GM21723 (cell line): ENCODE measurements around the gene MLH3.

Experiments
- ATAC-seq: cut with Tn5 transposase; IDR thresholded peaks from one replicate; pipeline ENCODE4 v1.9.1; 2021; ENCODE audit warnings: mild to moderate bottlenecking, moderate library complexity; ENCODE audit not compliant: unreplicated experiment

Gene MLH3

GRCh38 chr14:74988993-74989392, 62.3 kb downstream of the MLH3 start:
- no peak for ATAC-seq

- ATAC-seq: no peak
Measured at GRCh38 chr14:74988131-74988530, 63.1 kb downstream of the MLH3 start.

- ATAC-seq: no peak
Measured at GRCh38 chr14:74985806-74986205, 65.5 kb downstream of the MLH3 start.

DNA sequence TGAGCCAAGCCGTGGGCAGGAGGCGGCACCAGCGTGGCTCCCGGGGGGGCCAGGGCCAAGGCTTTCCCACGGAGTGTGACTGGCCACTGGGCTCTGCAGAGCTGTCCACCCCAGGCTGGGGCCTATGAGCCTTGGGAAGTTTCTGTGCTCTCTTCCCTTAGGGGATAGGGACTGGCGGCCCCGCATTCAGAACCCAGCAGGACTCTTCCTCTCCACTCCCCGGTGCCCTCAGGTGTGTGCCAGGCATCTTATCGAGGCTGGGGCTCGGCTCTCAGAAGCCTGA, 66.3 kb downstream of the MLH3 start:
- no peak for ATAC-seq

DNA sequence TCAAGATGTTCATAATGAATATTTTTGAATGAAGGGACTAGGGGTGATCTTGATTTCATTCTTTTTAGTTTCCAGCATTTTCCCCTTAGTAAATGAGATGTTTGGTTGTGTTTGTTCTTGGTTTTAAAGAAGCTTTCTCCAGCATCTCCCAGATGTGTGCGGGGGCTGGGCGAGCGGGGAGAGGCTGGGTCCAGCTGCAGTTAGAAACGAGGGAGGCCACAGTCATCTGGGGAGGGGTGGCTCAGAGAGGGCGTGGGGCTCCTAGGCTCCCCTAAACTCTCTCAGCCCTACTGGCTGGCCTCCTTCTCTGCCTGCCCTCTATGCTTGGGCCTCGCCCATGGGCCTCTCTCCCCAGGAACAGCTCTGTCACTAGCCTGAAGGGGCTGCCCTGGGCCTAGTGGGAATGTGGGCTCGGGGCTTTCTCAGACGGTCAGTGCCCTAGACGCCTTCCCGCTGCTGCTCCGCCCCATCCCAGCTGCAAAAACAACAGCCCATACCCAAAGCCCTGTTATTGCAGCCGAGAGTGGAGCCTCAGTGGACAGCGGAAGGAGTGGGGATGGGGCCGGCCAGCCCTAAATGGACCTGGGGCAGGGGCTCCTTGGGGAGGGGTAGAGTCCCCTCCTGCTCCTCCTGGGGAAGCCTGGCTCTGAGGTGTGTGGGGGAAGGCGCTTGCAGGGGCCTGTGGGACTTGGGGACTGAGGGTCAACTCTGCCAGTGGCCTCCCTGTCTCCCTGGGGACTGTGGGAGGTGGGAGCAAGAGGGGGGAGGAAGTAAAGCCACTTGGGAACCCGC, 66.8 kb downstream of the MLH3 start:
- ATAC-seq: no peak

DNA sequence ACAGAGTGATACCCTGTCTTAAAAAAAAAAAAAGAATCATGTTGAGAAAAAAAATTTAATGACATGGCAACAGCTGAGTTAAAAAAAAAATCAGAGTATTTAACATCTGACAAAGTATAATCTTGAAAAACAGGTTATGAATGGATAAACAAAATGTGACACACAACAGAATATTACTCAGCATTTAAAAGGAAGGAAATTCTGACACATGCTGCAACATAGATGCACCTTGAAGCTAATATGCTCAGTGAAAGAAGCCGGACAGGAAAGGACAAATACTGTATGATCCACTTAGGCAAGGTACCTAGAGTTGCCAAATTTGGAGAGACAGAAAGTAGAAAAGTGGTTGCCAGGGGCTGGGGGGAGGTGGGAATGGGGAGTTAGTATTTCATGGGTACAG, 67.9 kb downstream of the MLH3 start:
- no peak for ATAC-seq

- no peak for ATAC-seq
Measured at GRCh38 chr14:74982661-74983060, 68.6 kb downstream of the MLH3 start.

DNA sequence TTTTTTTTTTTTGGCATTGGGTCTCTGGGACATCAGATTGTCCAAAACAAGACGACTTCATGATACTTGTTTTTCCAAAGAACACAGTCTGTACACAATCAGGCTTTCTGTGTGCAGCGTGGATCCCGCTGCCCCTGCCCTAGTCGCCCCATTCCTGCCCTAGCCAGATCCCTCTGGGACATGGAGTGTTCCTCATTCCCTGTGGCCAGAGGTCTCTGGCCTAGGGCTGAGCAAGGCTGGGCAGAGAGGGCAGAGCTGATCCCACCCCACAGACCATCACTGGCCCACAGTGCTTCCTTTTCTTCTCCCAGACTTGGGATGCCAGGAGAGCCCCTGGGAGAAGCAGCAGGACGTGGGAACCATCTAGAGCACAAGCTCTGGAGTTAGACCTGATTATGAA, 69.4 kb downstream of the MLH3 start:
- ATAC-seq: no peak

GRCh38 chr14:74981462-74981782, 69.8 kb downstream of the MLH3 start:
- ATAC-seq: no peak

DNA sequence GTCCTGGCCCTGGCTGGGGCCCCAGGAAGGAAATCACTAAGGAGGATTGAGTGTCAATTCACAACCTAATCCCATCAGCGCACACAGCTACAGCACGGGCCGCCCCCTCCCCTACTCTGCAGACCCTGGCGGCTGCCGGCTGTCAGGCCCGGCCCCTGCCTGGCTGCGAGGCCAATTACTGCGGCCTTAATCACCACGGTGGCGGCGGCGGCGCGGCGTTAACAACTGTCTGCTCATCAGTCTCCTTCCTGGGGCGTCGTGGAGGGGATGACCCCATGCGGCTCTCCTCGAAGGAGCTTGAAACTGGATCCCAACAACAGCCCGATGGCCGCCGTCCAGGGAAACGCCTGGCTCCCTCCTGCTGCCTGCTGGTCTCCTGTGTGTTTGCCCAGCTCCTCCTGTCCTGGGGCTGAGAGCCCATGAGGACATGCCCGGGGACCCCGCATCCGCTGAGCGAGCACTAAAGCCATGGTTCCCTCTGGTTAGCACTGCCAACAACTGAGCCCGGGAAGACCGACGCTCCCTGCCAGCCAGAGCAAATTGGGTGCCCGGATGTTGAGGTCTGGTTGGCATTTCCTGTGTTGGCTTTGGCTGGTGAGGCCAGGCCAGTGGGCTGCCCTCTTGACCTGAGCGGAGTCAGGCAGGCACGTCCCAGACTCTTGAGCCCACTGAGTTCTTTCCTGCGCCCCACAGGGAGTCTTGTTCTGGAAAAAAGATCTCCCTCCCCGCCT, 70.4 kb downstream of the MLH3 start:
- ATAC-seq: no peak

DNA sequence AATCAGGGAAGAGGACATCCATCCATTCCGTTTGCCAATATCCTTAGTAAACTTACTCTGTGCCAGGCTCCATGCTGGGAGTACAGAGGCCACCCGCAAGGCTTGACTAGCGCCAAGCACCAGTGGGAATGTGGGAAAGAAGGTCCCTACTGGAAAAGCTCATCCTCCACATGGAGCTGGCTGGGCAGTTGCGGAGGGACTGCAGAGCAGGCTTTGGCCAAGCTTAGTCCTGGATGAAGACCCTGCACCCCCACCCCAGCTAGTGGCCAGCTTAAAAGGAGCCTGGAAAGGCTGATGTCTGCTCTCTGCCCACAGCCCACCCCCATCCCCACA, 70.9 kb downstream of the MLH3 start:
- ATAC-seq: no peak

- no peak for ATAC-seq
Measured at GRCh38 chr14:74979442-74980397, 71.5 kb downstream of the MLH3 start.

GRCh38 chr14:74979029-74979428, 72.2 kb downstream of the MLH3 start:
- no peak for ATAC-seq

- ATAC-seq: no peak
Measured at GRCh38 chr14:74978416-74978947, 72.8 kb downstream of the MLH3 start.

GRCh38 chr14:74977901-74978385, 73.3 kb downstream of the MLH3 start:
- ATAC-seq: no peak

DNA sequence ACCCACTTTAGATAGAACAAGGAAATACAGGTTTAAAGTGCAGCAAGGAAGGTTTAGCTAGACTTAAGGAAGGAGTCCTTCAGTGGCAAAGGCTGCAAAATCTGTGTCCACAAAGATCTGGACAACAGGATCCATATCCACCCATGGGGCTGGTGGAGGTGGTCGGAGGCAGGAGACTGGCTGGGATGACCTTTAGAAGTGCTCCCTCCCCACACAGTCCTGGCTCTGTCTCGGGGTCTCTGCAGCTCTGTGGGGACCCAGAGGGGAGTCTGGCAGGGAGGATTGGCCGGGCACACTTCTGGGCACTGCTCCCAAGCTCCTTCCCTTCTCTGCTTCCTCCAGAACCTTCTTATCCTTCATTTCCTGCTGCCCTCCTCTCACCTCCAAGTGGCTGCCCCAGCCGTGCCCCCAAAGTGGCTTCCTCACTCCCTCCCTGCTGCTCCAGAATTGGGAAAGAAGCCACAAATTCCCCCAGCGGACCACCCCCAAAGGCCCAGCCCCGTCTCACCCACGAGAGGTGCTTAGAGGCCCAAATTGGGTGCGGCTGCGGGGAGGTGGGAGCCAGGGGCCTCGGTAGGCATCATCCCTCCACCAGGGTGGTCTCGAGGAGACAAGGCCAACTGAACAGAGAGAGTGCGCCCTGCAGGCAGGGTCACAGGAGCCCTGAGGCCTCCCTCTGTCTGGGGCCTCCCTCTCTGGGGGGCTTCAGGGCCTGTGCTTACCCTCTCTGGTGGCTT, 73.9 kb downstream of the MLH3 start:
- no peak for ATAC-seq

- ATAC-seq: no peak
Measured at GRCh38 chr14:74976264-74977113, 74.8 kb downstream of the MLH3 start.

DNA sequence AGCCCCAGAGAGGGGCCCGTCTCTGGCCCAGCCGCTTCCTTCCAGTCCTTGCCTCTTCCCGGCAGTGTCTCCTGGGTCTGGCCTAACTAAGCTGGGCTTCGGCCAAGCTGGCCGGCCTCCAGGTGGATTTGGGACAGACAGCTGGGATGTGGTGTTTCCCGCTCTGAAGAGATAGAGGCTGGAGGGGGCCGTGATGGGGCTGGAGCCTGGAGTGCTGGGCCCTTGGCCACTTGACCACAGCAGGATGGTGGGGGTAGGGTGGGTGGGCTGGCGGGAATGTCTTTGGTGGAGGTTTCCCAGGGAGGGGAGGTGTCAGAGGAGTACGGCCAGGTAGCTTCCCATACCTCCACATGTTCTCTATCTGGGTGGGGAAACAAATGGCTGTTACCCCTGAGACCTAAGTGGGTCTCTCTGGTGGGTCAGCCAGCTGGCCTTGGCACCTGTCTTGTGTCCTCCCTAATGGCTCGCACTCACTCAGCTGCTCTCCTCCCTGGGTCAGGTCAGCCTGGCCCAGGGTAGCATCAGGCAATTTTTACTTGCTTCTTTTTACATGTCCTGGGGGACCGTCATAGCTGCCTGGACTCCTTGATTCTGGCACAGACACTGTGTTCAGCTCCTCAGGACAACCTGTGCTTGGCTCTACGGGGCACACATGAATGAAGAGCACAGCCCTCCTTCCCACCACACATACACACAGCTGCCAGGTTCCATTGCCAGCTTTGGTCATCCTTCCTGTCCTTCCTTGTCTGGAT, 76.0 kb downstream of the MLH3 start:
- no peak for ATAC-seq
